A204.1 (cell line): ENCODE measurements around the gene ZNF878.

Experiments used
- FAIRE-seq: peaks from 2 replicates; lab custom pipeline; 2012; peaks lifted over from hg19 to GRCh38; lab: Jason Lieb, UNC

ZNF878 gene

GRCh38 chr19:12034620-12035019, 18.1 kb downstream of the ZNF878 start:
- no peak for FAIRE-seq

DNA sequence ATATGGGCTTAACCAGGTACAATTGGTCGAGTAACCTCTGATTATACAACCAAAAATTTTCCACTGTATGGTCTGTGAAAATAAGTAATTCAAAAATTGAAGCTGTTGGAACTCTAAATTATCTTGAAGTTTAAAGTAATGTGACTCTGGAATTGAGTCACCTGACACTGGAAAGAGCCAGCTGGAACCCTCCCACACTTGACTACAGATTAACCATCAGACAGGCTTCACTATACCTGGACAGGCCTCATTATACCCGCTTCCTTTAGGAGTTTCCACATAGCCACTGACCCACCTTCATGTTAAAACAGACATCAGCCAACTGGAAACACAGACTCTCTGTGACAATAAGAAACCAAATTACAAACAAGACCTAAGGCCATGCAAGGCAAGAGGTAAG, 18.6 kb downstream of the ZNF878 start:
- FAIRE-seq, result no peak

- no peak for FAIRE-seq
Measured at GRCh38 chr19:12015753-12016116, 37.0 kb downstream of the ZNF878 start.

GRCh38 chr19:12015015-12015752, 37.6 kb downstream of the ZNF878 start:
- FAIRE-seq, result no peak

- no peak for FAIRE-seq
Measured at GRCh38 chr19:12000152-12000981, 52.4 kb downstream of the ZNF878 start.

GRCh38 chr19:11995174-11995573, 57.6 kb downstream of the ZNF878 start:
- FAIRE-seq, result no peak
